Spinal cord (tissue), 10 donors: ENCODE results near the gene SLC66A2. TPM values are rescaled to one million over a fixed set of nuclear protein-coding genes. Genes with fewer than 3 reads are reported as not detected.
A peak's percentile ranks its signal among the peaks of the same experiment; 100 is the strongest.

Experiments used
- DNase-seq, 6 donors: peaks; one replicate each; pipeline versions ENCODE4 v3.0.0 to v3.0.0-alpha.2; 2013 to 2015; ENCODE audit warnings: low spot score in 6 of 6, low read depth in 4 of 6
- H3K27ac ChIP-seq: one replicate; pipeline ENCODE4 v1.5.1; 2013; ENCODE audit warnings: low read depth, low read length, control low read depth
- H3K27me3 ChIP-seq: one replicate; pipeline ENCODE4 v1.6.1; 2013; ENCODE audit warnings: low read length; ENCODE audit not compliant: control insufficient read depth, insufficient read depth
- H3K36me3 ChIP-seq: one replicate; pipeline ENCODE4 v1.6.1; 2013; ENCODE audit warnings: low read length; ENCODE audit not compliant: control insufficient read depth, insufficient read depth
- H3K4me1 ChIP-seq: one replicate; pipeline ENCODE4 v1.6.1; 2013; ENCODE audit warnings: low read length; ENCODE audit not compliant: control insufficient read depth, insufficient read depth
- H3K4me3 ChIP-seq: one replicate; pipeline ENCODE4 v1.5.1; 2013; ENCODE audit warnings: low read depth, low read length, control low read depth
- H3K9me3 ChIP-seq: one replicate; pipeline ENCODE4 v1.6.1; 2013; ENCODE audit warnings: low read length; ENCODE audit not compliant: control insufficient read depth, insufficient read depth
- WGBS: methylation state at CpG from one replicate; pipeline ENCODE4 v1.1.5; 2013; ENCODE audit warnings: missing lambda C conversion rate; ENCODE audit not compliant: insufficient coverage; 5-methylcytosine and 5-hydroxymethylcytosine counted together
- polyA plus RNA-seq, 2 donors: library from polyadenylated mRNA; unstranded; fragments of 120-200 nt; gene quantifications; one replicate each; pipeline ENCODE4 v1.2.1, GENCODE V29; 2013; ENCODE audit not compliant: insufficient read length in 2 of 2
- total RNA-seq, 2 donors: library from RNA; depleted of rRNA in 1 of 2; stranded (reverse); fragments of 120-200 nt in 1 of 2; fragments of >200 nt in 1 of 2; gene quantifications; one replicate each; pipeline versions ENCODE4 v1.2.3 to v1.2.4, GENCODE V29; 2013 to 2014
- donor health status: healthy.

Gene SLC66A2
- total and polyA plus RNA-seq, 4 donors = 26.0 to 68.4 (median 46.2) TPM

DNA sequence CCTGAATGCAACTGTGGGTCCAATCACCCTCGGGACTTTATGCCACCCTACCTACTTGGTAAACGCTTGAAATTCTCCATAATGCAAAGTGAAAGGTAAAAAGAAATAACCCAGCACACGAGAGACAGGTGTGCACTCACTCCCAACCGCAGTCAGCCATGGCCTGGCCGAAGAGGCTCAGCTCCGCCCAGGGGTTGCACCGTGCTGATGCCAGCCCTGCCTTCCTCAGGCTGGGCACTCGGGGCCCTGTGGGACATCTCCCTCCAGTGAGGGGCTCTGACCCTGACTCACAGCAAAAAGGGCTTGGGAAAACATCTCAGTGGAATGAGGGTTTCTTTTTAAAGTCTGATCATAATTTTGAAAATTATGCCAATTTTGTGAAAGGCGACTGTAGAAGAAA is 13.3 kb downstream of the SLC66A2 start:
- Histone ChIP-seq H3K27me3 (no peaks in the 10 kb centered on the region), H3K27ac (no peak overlapping the region), H3K4me3 (no peak overlapping the region), H3K4me1 (peaks cover 6% of the 10 kb centered on the region), H3K9me3 (no peaks in the 10 kb centered on the region), H3K36me3 (peaks cover 68% of the 10 kb centered on the region)
- no peak for DNase-seq
- WGBS = 100% methylated on average over 7 of the region's 9 CpGs

DNA sequence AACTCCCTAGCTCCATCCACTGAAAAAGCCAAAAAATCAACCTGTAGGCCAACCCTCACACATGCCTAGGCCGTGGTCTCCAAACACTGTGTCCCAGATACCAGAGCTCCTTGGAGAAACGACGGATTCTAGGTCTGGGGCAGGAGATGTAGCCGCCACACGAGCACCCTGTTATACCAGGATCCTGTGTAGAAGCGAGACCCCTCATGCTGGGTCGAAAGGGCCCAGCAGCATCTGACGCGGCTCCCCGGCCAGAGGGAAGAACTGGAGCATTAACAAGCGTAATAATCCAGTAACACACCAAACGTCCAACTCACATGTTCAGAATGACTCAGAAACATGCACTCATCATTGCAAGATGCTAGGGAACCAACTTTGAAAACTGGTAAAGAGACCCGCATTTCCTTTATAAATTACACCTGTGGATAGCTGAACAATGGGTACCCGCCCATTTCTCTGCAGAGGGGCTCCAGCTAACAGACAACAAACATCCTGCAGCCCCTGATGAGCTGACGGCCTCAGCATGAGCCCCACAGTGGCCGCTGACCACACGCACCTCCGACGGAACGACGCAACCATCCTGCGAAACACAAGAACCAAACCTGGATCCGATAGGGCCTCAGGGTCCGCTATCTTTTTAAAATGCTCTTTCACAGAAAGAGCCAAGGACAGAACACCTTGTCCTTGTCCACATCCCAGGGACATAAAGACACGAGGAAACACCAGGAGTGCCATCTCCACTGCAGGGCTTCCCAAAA is 14.2 kb downstream of the SLC66A2 start:
- WGBS = 93% methylated on average over 25 of the region's 25 CpGs
- H3K27me3 ChIP-seq = no peaks in the 10 kb centered on the region
- H3K9me3 ChIP-seq = no peaks in the 10 kb centered on the region
- DNase-seq = no peak
- H3K4me1 ChIP-seq = peaks cover 5% of the 10 kb centered on the region
- H3K36me3 ChIP-seq = peaks cover 60% of the 10 kb centered on the region
- H3K27ac ChIP-seq = no peak overlapping the region
- no peak overlapping the region for H3K4me3 ChIP-seq

DNA sequence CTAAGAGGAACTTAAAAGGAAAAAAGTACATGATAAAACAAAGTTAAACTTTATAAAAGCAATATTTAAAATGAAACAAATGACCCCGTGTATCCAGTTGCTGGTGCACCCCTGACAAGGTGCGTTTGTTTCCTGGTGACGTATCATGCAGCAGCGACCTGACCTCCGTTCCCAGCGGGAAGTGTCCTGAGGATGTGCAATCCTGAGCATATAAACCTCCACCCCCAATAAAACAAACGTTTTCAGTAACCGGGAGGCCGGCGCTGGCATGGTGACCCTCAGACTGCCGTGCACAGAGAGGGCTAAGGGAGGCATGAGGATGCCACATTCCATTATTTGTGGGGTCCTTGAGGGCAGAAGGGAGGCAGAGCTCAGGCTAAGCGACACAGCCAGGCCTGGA is 14.8 kb downstream of the SLC66A2 start:
- no peaks in the 10 kb centered on the region for H3K9me3 ChIP-seq
- H3K36me3 ChIP-seq = peaks cover 53% of the 10 kb centered on the region
- WGBS = 100% methylated on average over 2 of the region's 12 CpGs
- H3K4me3 ChIP-seq = no peak overlapping the region
- no peak overlapping the region for H3K27ac ChIP-seq
- H3K27me3 ChIP-seq = no peaks in the 10 kb centered on the region
- peaks cover 5% of the 10 kb centered on the region for H3K4me1 ChIP-seq
- no peak for DNase-seq

- H3K36me3 ChIP-seq = peaks cover 46% of the 10 kb centered on the region
- no peak overlapping the region for H3K27ac ChIP-seq
- H3K27me3 ChIP-seq = no peaks in the 10 kb centered on the region
- H3K9me3 ChIP-seq = peaks cover 4% of the 10 kb centered on the region
- WGBS = 100% methylated on average over 6 of the region's 6 CpGs
- no peak for DNase-seq
- H3K4me3 ChIP-seq = no peak overlapping the region
- H3K4me1 ChIP-seq = peaks cover 5% of the 10 kb centered on the region
These were observed 15.5 kb downstream of the SLC66A2 start for GRCh38 chr18:79935925-79936324.

GRCh38 chr18:79935499-79935898 is 16.0 kb downstream of the SLC66A2 start:
- Histone ChIP-seq H3K27me3 (no peaks in the 10 kb centered on the region), H3K4me3 (no peak overlapping the region), H3K27ac (no peak overlapping the region), H3K9me3 (peaks cover 5% of the 10 kb centered on the region), H3K36me3 (peaks cover 42% of the 10 kb centered on the region), H3K4me1 (peaks cover 5% of the 10 kb centered on the region)
- whole genome bisulfite sequencing = 100% methylated on average over 3 of the region's 3 CpGs
- DNase-seq = no peak

GRCh38 chr18:79935098-79935480 is 16.4 kb downstream of the SLC66A2 start:
- Histone ChIP-seq H3K27me3 (no peaks in the 10 kb centered on the region), H3K27ac (no peak overlapping the region), H3K4me1 (peaks cover 5% of the 10 kb centered on the region), H3K9me3 (peaks cover 5% of the 10 kb centered on the region), H3K4me3 (no peak overlapping the region), H3K36me3 (peaks cover 38% of the 10 kb centered on the region)
- 93% methylated on average over 3 of the region's 5 CpGs for WGBS
- DNase-seq = no peak

DNA sequence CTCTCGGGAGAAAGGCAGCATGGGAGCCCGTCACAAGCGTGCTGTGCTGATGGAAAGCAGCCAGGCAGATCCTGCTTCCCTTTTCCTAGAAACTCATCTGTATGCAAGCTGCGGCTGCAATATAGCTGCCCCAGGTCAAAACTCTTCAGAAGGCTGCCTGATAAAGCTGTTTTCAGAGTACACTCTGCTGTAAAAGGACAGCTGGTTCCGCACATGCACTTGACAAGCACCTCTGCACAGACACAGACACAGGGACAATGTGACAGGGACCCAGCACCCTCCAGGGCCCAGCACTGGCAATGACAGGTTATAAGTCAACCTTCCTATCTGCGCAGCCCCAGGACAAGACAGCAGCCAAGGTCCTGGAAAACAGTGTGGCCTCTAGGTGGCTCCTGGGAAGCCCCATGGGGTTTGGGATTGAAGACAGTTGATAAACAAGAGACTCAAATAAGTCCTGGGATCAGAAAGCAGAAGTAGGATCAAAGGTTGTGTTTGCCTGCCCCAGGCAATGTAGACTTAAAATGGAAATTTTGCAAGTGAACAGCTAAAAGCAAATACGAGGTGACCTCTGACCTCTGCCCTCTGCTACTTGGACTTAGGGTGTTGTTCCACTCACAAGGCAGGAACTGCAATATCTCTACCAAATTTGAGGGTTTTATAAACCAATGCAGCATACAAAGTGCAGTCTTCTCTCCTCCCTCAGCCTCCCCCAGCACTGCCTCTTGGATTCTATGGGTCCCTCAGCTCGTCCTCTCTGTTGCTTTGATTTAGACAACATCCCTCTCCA is 16.9 kb downstream of the SLC66A2 start:
- no peak overlapping the region for H3K27ac ChIP-seq
- peaks cover 36% of the 10 kb centered on the region for H3K36me3 ChIP-seq
- peak in 2 of 6 donors; percentile 52 to 65 for DNase-seq
- H3K4me1 ChIP-seq = peaks cover 5% of the 10 kb centered on the region
- no peak overlapping the region for H3K4me3 ChIP-seq
- 49% methylated on average over 7 of the region's 8 CpGs for WGBS
- H3K9me3 ChIP-seq = peaks cover 5% of the 10 kb centered on the region
- no peaks in the 10 kb centered on the region for H3K27me3 ChIP-seq

- Histone ChIP-seq H3K27me3 (no peaks in the 10 kb centered on the region), H3K4me3 (no peak overlapping the region), H3K36me3 (peaks cover 40% of the 10 kb centered on the region), H3K4me1 (peaks cover 5% of the 10 kb centered on the region), H3K9me3 (peaks cover 6% of the 10 kb centered on the region), H3K27ac (no peak overlapping the region)
- WGBS = 69% methylated on average over 6 of the region's 10 CpGs
- DNase-seq = peak in 1 of 6 donors; percentile 18
These were observed 17.7 kb downstream of the SLC66A2 start for GRCh38 chr18:79933765-79934164.

DNA sequence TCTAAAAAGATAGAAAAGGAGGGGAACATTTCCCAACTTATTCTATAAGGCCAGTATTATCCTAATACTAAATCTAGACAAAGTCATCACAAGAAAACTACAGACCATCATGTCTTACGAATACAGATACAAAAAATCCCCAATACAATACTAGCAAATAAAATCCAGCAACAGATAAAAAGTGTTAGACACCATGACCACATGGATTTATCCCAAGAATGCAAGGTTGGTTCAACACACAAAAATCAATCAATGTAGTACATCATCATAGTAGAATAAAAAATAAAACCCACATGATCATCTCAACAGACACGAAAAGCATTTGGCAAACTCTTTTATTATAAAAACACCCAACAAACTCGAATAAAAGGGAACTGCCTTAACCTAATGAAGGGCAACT is 18.5 kb downstream of the SLC66A2 start:
- H3K36me3 ChIP-seq = peaks cover 37% of the 10 kb centered on the region
- 100% methylated on average over 1 of the region's 3 CpGs for WGBS
- H3K27ac ChIP-seq = no peak overlapping the region
- peaks cover 5% of the 10 kb centered on the region for H3K4me1 ChIP-seq
- peaks cover 6% of the 10 kb centered on the region for H3K9me3 ChIP-seq
- H3K27me3 ChIP-seq = no peaks in the 10 kb centered on the region
- H3K4me3 ChIP-seq = no peak overlapping the region
- DNase-seq = peak in 1 of 6 donors; percentile 9
